HAP-1 (cell line): Measurements from ENCODE around the gene VIPR2.

ENCODE experiments used
- DNase-seq, 2 experiments: peaks; one replicate each; pipeline ENCODE4 v3.0.0-alpha.2; 2016 to 2020; ENCODE audit warnings: low spot score in 2 of 2
- H3K27me3 ChIP-seq: fragments of 250-450 bp; sonication (Bioruptor Pico); 2 replicates; pipeline ENCODE4 v1.5.1; 2020; ENCODE audit warnings: low read depth, mild to moderate bottlenecking, moderate library complexity
- H3K36me3 ChIP-seq: fragments of 250-450 bp; sonication (Bioruptor Pico); replicated peaks from 2 replicates; pipeline ENCODE4 v1.5.1; 2020; ENCODE audit warnings: mild to moderate bottlenecking
- H3K4me1 ChIP-seq: fragments of 250-450 bp; sonication (Bioruptor Pico); 2 replicates; pipeline ENCODE4 v1.5.1; 2020; ENCODE audit warnings: mild to moderate bottlenecking
- H3K4me3 ChIP-seq: fragments of 250-450 bp; sonication (Bioruptor Pico); 2 replicates; pipeline ENCODE4 v1.5.1; 2020; ENCODE audit warnings: mild to moderate bottlenecking, moderate library complexity
- H3K9me3 ChIP-seq: fragments of 250-450 bp; sonication (Bioruptor Pico); 2 replicates; pipeline ENCODE4 v1.5.1; 2020; ENCODE audit warnings: mild to moderate bottlenecking, moderate library complexity
- in situ Hi-C: fragments of 300-500 bp; cut with MboI; formaldehyde crosslinking; loops from 3 replicates; pipeline ENCODE4 v1.14.3; 2020; ENCODE audit warnings: low sequenced_read_pairs, inconsistent platforms, mixed read lengths

The VIPR2 gene

GRCh38 chr7:159097661-159098423 lies 46.8 kb downstream of the VIPR2 start:
- DNase-seq: peak in 1 of 2 experiments; percentile 3
- no peaks in the 10 kb centered on the region for H3K36me3 ChIP-seq
- 0 out of 2 replicates have a peak, but pooled peaks cover 3% of the 10 kb centered on the region for H3K27me3 ChIP-seq
- no peaks in the 10 kb centered on the region for H3K4me1 ChIP-seq
- in situ Hi-C loops: no loop called here
- no peak overlapping the region for H3K4me3 ChIP-seq
- no peaks in the 10 kb centered on the region for H3K9me3 ChIP-seq

- no peaks in the 10 kb centered on the region for H3K4me1 ChIP-seq
- no peaks in the 10 kb centered on the region for H3K36me3 ChIP-seq
- DNase-seq: no peak
- 0 out of 2 replicates have a peak, but pooled peaks cover 3% of the 10 kb centered on the region for H3K27me3 ChIP-seq
- no peak overlapping the region for H3K4me3 ChIP-seq
- H3K9me3 ChIP-seq: no peaks in the 10 kb centered on the region
- in situ Hi-C loops: no loop called here
Measured at GRCh38 chr7:159096736-159097581, 47.7 kb downstream of the VIPR2 start.

- Histone ChIP-seq H3K36me3 (no peaks in the 10 kb centered on the region), H3K9me3 (no peaks in the 10 kb centered on the region), H3K27me3 (0 out of 2 replicates have a peak, but pooled peaks cover 3% of the 10 kb centered on the region), H3K4me3 (no peak overlapping the region), H3K4me1 (no peaks in the 10 kb centered on the region)
- in situ Hi-C loops: no loop called here
- DNase-seq: no peak
Measured at GRCh38 chr7:159095979-159096411, 48.7 kb downstream of the VIPR2 start.

GRCh38 chr7:159094919-159095915 lies 49.5 kb downstream of the VIPR2 start:
- DNase-seq: no peak

DNA sequence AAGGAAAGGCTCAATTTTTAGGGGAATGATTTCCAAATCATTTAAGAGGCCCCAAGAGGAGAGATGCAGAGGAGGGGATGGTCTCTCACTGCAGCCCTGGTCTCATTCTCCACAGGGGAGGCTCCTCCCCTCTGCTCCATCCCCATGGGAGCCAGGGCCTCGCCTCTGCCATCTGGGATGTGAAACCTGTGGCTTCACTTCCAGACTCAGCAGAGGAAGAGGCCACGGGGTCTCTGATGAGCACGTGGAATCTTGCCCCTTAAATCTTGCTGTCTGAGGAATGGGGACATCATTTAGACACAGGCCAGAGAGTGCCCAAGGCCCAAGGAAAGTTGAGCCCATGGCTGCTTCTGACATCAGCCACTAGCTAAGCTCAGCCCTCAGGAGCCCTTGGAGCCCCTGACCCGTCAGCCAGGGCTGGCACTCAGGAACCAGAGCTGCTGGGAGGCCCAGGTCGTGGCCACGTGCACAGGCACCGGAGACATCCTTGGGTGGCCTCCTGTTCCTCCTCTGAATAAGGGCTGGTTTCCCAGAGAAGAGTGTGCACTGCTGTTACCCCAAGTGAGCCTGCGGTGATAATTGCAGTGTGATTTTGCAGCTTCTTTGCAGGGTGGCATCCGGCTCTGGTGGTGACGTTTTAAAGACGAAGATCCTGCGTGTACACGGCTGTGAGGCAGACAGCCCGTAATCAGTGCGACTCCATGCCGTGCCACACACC lies 50.5 kb downstream of the VIPR2 start:
- Histone ChIP-seq H3K36me3 (no peaks in the 10 kb centered on the region), H3K27me3 (0 out of 2 replicates have a peak, but pooled peaks cover 3% of the 10 kb centered on the region), H3K4me3 (no peak overlapping the region), H3K9me3 (no peaks in the 10 kb centered on the region), H3K4me1 (no peaks in the 10 kb centered on the region)
- in situ Hi-C loops: no loop called here
- DNase-seq: no peak

More at GRCh38 chr7:159094919-159095915, 49.5 kb downstream of the VIPR2 start:
- H3K36me3 ChIP-seq: no peaks in the 10 kb centered on the region
- no peaks in the 10 kb centered on the region for H3K9me3 ChIP-seq
- in situ Hi-C loops: no loop called here
- H3K4me3 ChIP-seq: no peak overlapping the region
- H3K27me3 ChIP-seq: 0 out of 2 replicates have a peak, but pooled peaks cover 3% of the 10 kb centered on the region
- no peaks in the 10 kb centered on the region for H3K4me1 ChIP-seq

GRCh38 chr7:159093351-159093971 lies 51.2 kb downstream of the VIPR2 start:
- Histone ChIP-seq H3K36me3 (no peaks in the 10 kb centered on the region), H3K4me1 (no peaks in the 10 kb centered on the region)
- DNase-seq: no peak

DNA sequence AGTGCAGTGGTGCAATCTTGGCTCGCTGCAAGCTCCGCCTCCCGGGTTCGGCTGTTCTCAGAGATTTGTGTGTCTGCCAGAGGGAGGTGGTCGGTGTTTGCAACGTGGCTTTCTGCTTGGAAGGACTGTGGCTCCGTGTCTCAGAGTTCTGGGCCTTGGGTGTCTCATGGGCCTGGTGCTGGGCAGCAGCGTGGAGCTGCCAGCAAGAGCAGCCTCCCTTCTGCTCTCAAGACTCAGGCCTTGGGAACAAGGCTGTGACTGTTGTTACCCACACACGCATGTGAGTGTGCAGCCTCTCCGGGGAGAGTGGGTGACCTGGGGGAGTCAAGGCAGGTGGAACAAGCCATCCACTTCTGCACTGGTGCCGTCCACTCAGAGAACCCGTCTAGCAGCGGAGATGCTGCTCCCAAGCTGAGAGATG lies 52.0 kb downstream of the VIPR2 start:
- H3K4me3 ChIP-seq: no peak overlapping the region
- H3K27me3 ChIP-seq: 0 out of 2 replicates have a peak, but pooled peaks cover 3% of the 10 kb centered on the region
- in situ Hi-C loops: no loop called here
- DNase-seq: no peak
- H3K4me1 ChIP-seq: no peaks in the 10 kb centered on the region
- no peaks in the 10 kb centered on the region for H3K9me3 ChIP-seq
- H3K36me3 ChIP-seq: no peaks in the 10 kb centered on the region

More at GRCh38 chr7:159093351-159093971, 51.2 kb downstream of the VIPR2 start:
- in situ Hi-C loops: no loop called here
- H3K27me3 ChIP-seq: 0 out of 2 replicates have a peak, but pooled peaks cover 3% of the 10 kb centered on the region
- H3K9me3 ChIP-seq: no peaks in the 10 kb centered on the region
- no peak overlapping the region for H3K4me3 ChIP-seq

DNA sequence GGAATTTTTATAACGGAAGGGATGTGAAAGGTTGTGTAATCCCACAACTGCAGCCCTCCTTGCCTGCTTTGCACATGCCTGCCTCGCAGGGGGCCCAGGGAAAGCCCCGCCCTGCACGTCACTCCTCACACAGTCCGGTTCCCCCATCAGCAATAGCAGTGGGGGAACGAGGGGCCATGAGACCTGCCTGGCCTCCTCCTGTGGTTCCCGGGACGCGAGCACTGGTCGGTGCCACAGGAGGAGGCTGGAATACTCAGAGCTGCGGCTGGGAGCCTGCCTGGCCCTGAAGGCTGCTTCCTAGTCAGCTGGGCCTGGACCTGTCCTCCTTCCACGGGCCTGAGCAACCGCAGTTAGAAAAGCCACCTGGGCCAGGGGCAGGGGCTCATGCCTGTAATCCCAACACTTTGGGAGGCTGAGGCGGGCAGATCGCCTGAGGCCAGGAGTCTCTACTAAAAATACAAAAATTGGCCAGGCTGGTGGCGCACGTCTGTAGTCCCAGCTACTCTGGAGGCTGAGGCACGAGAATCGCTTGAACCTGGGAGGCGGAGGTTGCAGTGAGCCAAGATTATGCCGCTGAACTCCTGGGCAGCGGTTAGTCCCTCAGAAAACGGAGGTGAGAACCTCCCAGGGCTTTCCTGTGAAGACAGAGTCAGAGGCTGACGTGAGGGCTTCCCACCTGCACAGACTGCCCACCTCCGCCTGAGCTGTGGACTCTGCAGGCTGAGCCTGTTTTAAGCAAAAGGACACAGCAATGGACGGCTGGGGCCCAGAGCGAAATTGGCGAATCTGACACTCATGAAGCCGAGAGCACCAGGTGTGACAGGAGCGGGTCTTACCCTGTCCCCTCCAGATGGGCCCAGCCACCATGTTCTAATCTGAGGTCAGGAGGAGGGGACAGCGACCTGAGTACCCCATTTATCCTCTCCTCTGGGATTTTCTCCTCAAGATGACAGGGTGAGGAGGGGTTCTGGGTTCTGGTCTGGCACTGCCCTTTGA lies 52.9 kb downstream of the VIPR2 start:
- Histone ChIP-seq H3K36me3 (no peaks in the 10 kb centered on the region), H3K4me1 (no peaks in the 10 kb centered on the region)
- in situ Hi-C loops: no loop called here

GRCh38 chr7:159091041-159091440 lies 53.6 kb downstream of the VIPR2 start:
- 0 out of 2 replicates have a peak, but pooled peaks cover 3% of the 10 kb centered on the region for H3K27me3 ChIP-seq
- in situ Hi-C loops: no loop called here

More for the DNA sequence above, 52.9 kb downstream of the VIPR2 start:
- no peak for DNase-seq
- Histone ChIP-seq H3K27me3 (0 out of 2 replicates have a peak, but pooled peaks cover 3% of the 10 kb centered on the region), H3K4me3 (no peak overlapping the region), H3K9me3 (no peaks in the 10 kb centered on the region)

GRCh38 chr7:159088016-159088865 lies 56.4 kb downstream of the VIPR2 start:
- DNase-seq: no peak
- Histone ChIP-seq H3K27me3 (no peaks in the 10 kb centered on the region), H3K36me3 (no peaks in the 10 kb centered on the region), H3K4me1 (no peaks in the 10 kb centered on the region), H3K9me3 (no peaks in the 10 kb centered on the region), H3K4me3 (no peak overlapping the region)
- in situ Hi-C loops: no loop called here

More at GRCh38 chr7:159091041-159091440, 53.6 kb downstream of the VIPR2 start:
- Histone ChIP-seq H3K36me3 (no peaks in the 10 kb centered on the region), H3K9me3 (no peaks in the 10 kb centered on the region), H3K4me3 (no peak overlapping the region), H3K4me1 (no peaks in the 10 kb centered on the region)
- DNase-seq: no peak
